ENCODE data around the gene ANGPT4. TPM values are rescaled to one million over a fixed set of nuclear protein-coding genes. Genes with fewer than 3 reads are reported as not detected.

The ANGPT4 gene
- total RNA-seq, 2 experiments from 2014 or later = not detected

DNA sequence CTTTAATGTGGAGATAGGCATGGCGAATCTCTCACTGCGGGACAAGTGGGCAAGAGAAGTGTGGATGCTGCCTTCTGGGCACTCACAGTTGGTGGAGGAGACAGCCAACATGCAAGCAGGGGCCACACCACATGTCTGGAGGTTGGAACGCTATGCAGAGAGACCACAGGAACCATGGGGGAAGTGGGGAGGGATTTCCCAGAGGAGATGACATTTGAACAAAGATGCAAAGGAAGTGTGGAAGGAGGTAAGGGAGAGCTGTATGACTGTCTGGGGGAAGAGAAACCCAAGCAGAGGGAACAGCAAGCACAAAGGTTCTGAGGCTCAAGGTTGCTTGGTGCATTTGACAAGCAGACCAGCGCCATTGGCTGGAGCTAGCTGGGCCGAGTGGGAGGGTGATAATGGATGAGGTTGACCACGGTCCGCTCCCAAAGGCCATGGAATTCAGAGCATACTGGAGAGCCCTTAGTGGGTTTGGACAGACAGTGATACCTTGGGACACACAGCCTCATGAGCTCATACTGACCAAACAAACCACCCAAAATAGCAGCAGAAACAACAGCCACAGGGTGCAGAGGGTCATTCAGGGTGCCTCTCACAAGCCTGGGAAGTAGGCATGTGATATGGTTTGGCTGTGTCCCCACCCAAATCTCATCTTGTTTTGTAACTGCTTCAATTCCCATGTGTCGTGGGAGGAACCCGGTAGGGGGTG is 90.3 kb downstream of the ANGPT4 start:
- POLR2A ChIA-PET = no interaction called here
- H3K27me3 Mint-ChIP-seq = no peaks in the 10 kb centered on the region
- peaks cover 8% of the 10 kb centered on the region for H3K4me1 Mint-ChIP-seq
- H3K9me3 Mint-ChIP-seq = no peaks in the 10 kb centered on the region
- no peak overlapping the region for H3K4me3 Mint-ChIP-seq
- no peak overlapping the region for H3K27ac Mint-ChIP-seq
- DNase-seq = no peak
- ATAC-seq (ENCODE audit: low read depth) = no peak
- peaks cover 2% of the 10 kb centered on the region for H3K36me3 Mint-ChIP-seq

DNA sequence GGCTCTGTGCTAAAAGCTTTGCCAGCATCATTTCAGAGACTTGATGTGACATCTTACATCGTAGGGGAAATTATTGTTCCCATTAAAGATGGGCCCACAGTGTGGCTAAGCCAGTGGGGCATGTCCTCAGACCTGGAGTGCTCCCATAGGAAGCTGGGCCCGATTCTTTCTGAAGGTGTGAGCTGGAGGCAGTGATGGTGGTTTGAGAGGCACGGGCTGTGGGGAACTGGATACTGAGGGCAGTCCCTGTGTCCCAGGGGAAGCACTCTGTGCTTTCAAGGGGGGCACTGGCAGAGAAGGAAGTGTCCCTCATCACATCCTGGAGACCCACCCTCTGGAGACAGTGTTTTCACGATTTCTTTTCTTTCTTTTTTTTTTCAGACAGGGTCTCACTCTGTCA is 91.2 kb downstream of the ANGPT4 start:
- DNase-seq (no peak), ATAC-seq (ENCODE audit: low read depth) (no peak)
- Mint-ChIP-seq H3K4me1 (peaks cover 12% of the 10 kb centered on the region), H3K4me3 (no peak overlapping the region), H3K27ac (no peak overlapping the region), H3K36me3 (peaks cover 2% of the 10 kb centered on the region), H3K9me3 (no peaks in the 10 kb centered on the region), H3K27me3 (no peaks in the 10 kb centered on the region)
- POLR2A ChIA-PET = no interaction called here

GRCh38 chr20:824490-824889 is 91.6 kb downstream of the ANGPT4 start:
- ATAC-seq (ENCODE audit: low read depth) (no peak), DNase-seq (no peak)
- Mint-ChIP-seq H3K4me3 (no peak overlapping the region), H3K27me3 (no peaks in the 10 kb centered on the region), H3K4me1 (peaks cover 12% of the 10 kb centered on the region), H3K36me3 (peaks cover 2% of the 10 kb centered on the region), H3K9me3 (no peaks in the 10 kb centered on the region), H3K27ac (no peak overlapping the region)
- POLR2A ChIA-PET = interaction anchor here (0.8 kb wide), 1 partner anchor 9 kb away, joined by 3 read pairs; the partner anchor contains the start of gene FAM110A

- Mint-ChIP-seq H3K9me3 (no peaks in the 10 kb centered on the region), H3K36me3 (peaks cover 2% of the 10 kb centered on the region), H3K4me3 (no peak overlapping the region), H3K27ac (peak overlapping the region; percentile 30), H3K27me3 (peaks cover 2% of the 10 kb centered on the region), H3K4me1 (peaks cover 12% of the 10 kb centered on the region)
- ATAC-seq (ENCODE audit: low read depth) = no peak
- no peak for DNase-seq
- POLR2A ChIA-PET = no interaction called here
Measured at GRCh38 chr20:823574-823902, 92.6 kb downstream of the ANGPT4 start.

GRCh38 chr20:822651-823573 is 93.2 kb downstream of the ANGPT4 start:
- POLR2A ChIA-PET = no interaction called here
- H3K4me3 Mint-ChIP-seq = no peak overlapping the region
- DNase-seq = no peak
- no peaks in the 10 kb centered on the region for H3K9me3 Mint-ChIP-seq
- peaks cover 2% of the 10 kb centered on the region for H3K27me3 Mint-ChIP-seq
- H3K4me1 Mint-ChIP-seq = peaks cover 12% of the 10 kb centered on the region
- H3K27ac Mint-ChIP-seq = peak overlapping the region; percentile 30
- peaks cover 2% of the 10 kb centered on the region for H3K36me3 Mint-ChIP-seq
- no peak for ATAC-seq (ENCODE audit: low read depth)

DNA sequence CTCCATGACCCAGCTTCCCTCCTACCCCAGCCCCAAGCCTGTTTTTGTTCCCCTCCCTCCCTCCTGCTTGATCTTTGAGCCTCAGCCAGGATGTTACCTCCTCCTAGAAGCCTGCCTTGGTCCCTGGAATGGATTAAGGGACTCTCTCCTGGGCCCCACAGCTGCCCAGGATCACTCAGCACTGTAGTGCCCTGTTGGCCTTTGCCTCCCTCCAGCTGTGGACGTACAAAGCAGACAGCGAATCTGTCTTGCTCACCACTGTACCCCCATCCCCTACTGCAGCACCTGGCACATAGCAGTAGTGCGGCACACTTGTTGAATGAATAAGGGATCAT is 94.4 kb downstream of the ANGPT4 start:
- Mint-ChIP-seq H3K36me3 (peaks cover 2% of the 10 kb centered on the region), H3K27me3 (peaks cover 2% of the 10 kb centered on the region), H3K9me3 (no peaks in the 10 kb centered on the region), H3K4me3 (no peak overlapping the region), H3K27ac (no peak overlapping the region), H3K4me1 (peaks cover 12% of the 10 kb centered on the region)
- POLR2A ChIA-PET = no interaction called here
- no peak for ATAC-seq (ENCODE audit: low read depth)
- no peak for DNase-seq

DNA sequence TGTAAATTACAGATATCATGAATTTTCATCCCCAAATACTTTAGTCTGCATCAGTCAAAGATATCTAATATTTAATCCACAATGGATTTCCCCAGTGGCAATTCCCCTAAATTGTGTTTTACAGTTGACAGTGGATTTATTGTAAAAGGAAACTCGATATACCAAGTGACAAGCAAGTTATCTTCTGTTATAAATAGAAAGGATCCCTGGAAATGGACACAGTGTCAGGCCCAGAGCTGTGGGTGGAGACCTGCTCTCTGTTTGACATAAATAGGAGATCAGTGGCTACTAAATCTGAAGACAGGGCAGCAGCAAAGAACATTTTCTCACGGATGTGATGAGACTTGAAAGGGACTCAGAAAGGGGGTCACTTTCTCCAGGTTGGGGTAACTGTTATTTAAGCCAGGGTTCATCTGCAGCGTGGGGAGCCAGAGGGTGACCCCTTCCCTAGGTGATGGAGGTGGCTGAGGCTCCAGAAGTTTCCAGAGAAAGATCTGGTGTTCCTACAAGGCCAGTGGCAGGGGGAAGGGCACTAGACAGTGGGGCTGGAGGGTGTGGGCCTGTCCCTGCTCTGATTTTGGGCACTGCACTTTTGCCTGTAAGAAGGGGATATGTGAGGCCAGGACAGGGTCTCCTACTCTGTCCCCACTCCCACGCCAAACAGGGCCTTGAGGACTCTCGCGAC is 94.9 kb downstream of the ANGPT4 start:
- Mint-ChIP-seq H3K9me3 (no peaks in the 10 kb centered on the region), H3K27ac (no peak overlapping the region)
- POLR2A ChIA-PET = no interaction called here

DNA sequence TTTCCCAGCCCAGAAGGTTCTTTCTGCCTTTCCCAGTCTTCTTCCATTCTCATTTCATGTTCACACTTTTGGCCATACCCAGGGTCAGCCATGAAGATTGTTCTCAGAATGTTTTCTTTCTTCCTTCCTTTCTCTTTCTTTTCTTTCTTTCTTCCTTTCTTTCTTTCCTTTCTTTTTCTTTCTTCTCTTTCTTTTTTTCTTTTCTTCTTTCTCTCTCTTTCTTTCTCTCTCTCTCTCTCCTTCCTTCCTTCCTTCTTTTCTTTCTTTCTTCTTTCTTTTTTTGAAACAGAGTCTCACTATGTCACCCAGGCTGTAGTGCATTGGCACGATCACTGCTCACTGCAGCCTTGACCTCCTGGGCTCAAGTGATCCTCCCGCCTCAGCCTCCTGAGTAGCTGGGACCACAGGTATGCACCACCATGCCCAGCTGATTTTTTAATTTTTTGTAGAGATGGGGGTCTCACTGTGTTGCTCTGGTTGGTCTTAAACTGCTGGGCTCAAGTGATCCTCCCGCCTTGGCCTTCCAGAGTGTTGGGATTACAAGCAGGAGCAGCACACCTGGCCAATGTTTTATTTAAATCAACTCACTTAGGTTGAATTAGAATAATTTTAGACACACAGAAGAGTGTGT is 95.7 kb downstream of the ANGPT4 start:
- peak overlapping the region; percentile 41 for H3K27ac Mint-ChIP-seq
- H3K9me3 Mint-ChIP-seq = no peaks in the 10 kb centered on the region

More for the DNA sequence above, 94.9 kb downstream of the ANGPT4 start:
- ATAC-seq (ENCODE audit: low read depth) (no peak), DNase-seq (no peak)
- peaks cover 2% of the 10 kb centered on the region for H3K36me3 Mint-ChIP-seq
- peaks cover 12% of the 10 kb centered on the region for H3K4me1 Mint-ChIP-seq
- H3K27me3 Mint-ChIP-seq = peaks cover 2% of the 10 kb centered on the region
- H3K4me3 Mint-ChIP-seq = no peak overlapping the region

More for the DNA sequence above, 95.7 kb downstream of the ANGPT4 start:
- Mint-ChIP-seq H3K27me3 (peaks cover 2% of the 10 kb centered on the region), H3K4me3 (no peak overlapping the region), H3K36me3 (peaks cover 2% of the 10 kb centered on the region), H3K4me1 (peaks cover 5% of the 10 kb centered on the region)
- POLR2A ChIA-PET = no interaction called here
- ATAC-seq (ENCODE audit: low read depth) (no peak), DNase-seq (no peak)

Other genes starting within 250 kb of the ANGPT4 start
- gene SCRT2, start 240.5 kb downstream of the ANGPT4 start, total RNA-seq = not detected
- gene SLC52A3, start 147.8 kb downstream of the ANGPT4 start, total RNA-seq = not detected
- 10 to 100 TPM; 44.5 to 50.6 TPM for gene FAM110A, start 82.6 kb downstream of the ANGPT4 start, total RNA-seq
- gene RSPO4, start 86.0 kb upstream of the ANGPT4 start, total RNA-seq = under 1 TPM; 0.11 to 0.28 TPM
- gene PSMF1, start 202.3 kb upstream of the ANGPT4 start, total RNA-seq = 100 to 1,000 TPM; 126 to 127 TPM